ENCODE data around the gene NT5M.

DNA sequence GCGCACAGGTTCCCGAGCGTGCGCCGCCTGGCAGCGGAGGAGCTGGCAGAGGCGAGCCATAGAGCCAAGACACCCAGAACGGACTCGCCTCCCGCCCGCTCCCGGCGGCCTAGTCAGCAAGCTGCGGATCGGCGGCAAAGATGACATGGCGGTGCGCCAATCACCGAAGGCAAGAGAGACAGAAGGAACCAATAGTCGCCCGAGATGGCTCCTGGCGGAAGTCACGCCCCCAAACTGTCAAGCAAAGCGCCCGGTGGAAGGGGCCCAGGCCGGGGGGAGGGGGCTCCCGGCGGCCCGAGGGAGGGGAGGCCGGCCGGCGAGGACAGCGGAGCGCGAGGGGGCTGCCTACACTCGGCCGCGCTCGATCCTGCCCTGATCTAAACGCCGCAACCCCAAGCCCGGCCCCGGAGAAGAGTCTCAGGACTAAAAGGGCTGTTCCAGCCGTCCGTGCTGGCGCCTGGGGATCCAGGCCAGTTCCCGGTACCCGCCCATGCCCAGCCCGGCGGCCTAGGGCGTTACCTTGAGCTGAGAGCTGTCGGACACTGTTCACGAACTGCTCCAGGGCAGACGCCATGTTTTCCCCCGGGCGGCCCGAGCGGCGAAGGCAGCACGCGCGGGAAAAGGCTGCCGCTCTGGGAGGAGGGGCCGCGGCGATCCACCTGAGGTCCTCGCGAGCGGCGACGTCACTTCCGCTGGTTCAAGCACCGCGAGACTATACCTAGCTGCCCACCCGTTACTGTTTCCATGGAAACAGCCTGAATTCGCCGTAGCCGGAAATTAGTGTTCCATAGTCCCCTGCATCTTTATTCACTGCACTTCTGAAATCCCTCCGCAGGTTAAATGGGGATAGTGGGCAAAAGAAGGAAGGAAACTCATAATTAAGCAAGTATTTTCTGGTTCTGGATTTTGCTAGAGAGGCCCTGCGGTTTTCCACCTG is 22.3 kb upstream of the NT5M start, which contains the start of gene COPS3:
- TF ChIP-seq CTCF (IDR thresholded peaks at IDR 0.05) = no peak
- peak in 1 of 2 donors; percentile 72 for TF ChIP-seq POLR2A (IDR thresholded peaks at IDR 0.05)
